HG02970 (cell line): Measurements from ENCODE around the gene UGCG.
"Not testable (repeated sequence)": the region's sequence is repeated elsewhere in the genome, so short reads cannot be mapped to it uniquely, and the experiment has no call there.

Experiments used
- ATAC-seq: cut with Tn5 transposase; IDR thresholded peaks from one replicate; pipeline ENCODE4 v1.9.1; 2021; ENCODE audit warnings: mild to moderate bottlenecking, moderate library complexity, moderate number of reproducible peaks; ENCODE audit not compliant: unreplicated experiment, low FRiP score

UGCG gene

DNA sequence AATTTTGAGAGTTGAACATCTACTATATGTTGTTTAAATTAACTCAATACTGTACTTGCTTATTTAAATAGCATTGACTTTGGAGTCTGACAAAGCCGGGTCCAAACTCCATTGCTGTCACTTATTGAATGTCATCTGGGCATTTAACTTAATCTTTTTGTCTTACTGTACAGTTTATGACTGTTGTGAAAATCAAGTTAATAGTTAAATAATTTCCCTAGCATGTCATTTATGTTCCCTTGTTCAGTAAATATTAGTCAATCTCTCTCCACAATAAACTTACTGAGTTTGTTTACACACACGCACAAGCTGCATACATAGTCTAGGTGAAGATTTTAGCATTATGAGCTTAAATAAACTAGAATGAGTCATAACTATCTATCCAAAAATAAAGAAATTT, 6.3 kb upstream of the UGCG start:
- ATAC-seq = no peak

- ATAC-seq = not testable (repeated sequence)
Observed at GRCh38 chr9:111890867-111891266, 5.7 kb upstream of the UGCG start.

GRCh38 chr9:111891910-111892499, 4.6 kb upstream of the UGCG start:
- no peak for ATAC-seq

GRCh38 chr9:111896942-111897600, 457 bp downstream of the UGCG start:
- no peak for ATAC-seq

DNA sequence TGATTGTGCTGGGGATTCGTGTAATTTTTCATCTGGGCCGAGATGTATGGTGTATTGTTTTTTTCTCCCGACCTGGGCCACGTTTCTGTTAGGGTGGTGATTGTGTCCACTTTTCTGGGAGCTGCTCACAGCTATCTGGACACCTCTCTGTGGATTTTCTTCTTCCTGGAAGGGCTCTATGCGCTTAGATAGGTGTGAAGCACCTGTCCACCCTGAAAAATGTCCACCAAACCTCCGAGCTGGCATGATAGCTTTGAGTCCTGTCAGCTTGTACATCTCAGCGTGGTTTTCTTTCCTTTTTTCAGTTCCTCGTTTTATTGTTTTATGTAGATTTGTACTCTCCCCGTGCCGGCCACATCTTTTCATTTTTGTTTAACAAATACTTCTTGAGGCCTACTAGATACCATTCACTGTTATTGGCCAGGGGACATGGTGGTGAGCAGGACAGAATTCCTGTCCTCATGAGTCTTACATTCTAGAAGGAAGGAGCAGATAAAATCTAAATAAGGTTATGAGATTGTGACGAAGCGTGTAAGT, 1.1 kb downstream of the UGCG start:
- no peak for ATAC-seq

DNA sequence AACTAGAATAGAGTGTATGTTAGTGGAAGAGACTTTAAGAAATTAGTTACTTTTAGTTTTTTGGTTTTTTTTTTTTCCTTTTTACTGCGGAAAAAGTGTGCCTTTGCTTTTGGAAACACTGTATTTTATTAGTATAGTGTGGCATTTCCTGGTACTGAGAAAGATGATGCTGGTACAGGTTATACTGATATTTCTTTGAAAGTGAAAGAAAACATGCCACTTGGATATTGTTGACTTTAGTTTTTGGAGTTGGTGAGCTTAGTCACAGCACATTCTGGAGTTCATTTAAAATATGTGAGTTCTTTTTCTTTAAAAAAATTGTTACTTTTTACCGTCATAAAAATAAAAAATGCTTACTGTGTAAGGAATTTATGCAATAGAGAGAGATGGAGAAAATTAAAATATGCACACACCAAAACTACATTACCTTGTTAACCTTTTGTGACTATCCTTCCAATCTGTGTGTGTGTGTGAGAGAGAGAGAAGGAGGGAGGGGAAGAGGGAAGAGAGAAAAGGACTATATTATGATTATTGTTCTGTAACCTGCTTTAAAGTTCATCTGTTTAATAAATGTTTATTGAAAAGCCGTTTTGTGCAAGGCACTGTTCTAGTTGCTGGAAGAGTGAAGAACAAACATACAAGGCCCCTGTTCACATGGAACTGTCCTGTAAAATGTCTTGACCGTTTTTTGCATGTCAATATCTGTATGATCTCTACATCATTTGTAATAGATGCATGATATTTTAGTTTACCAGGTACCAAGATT, 1.9 kb downstream of the UGCG start:
- no peak for ATAC-seq

GRCh38 chr9:111900151-111900857, 3.7 kb downstream of the UGCG start:
- no peak for ATAC-seq

DNA sequence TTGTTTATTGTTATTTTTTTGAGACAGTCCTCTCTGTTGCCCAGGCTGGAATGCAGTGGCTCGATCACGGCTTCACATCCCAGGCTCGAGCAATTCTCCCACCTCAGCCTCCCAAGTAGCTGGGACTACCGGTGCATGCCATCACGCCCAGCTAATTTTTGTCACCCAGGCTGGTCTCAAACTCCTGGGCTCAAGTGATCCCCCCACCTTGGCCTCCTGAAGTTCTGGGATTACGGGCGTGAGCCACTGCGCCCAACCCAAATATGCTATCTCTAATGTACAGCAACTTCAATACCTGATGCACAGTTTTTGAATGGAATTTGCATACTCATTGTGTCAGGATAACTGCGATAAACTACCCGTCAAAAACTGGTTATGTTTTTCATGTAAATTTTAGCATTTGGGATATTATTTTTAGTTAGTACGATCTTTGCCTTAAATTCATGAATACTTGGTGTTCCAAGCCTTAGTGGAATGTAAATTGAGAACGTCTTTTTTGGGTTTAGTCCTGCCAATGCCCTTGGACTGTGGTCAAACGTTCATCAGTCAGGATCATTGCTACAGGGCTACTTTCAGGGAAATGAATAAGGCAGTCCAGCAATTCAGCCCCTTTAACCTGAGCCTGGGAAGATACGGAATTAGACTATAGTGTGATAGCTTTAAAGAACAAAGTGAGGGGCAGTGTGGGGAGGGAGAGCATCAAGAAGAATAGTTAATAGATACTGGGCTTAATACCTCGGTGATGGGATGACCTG, 4.4 kb downstream of the UGCG start:
- no peak for ATAC-seq

DNA sequence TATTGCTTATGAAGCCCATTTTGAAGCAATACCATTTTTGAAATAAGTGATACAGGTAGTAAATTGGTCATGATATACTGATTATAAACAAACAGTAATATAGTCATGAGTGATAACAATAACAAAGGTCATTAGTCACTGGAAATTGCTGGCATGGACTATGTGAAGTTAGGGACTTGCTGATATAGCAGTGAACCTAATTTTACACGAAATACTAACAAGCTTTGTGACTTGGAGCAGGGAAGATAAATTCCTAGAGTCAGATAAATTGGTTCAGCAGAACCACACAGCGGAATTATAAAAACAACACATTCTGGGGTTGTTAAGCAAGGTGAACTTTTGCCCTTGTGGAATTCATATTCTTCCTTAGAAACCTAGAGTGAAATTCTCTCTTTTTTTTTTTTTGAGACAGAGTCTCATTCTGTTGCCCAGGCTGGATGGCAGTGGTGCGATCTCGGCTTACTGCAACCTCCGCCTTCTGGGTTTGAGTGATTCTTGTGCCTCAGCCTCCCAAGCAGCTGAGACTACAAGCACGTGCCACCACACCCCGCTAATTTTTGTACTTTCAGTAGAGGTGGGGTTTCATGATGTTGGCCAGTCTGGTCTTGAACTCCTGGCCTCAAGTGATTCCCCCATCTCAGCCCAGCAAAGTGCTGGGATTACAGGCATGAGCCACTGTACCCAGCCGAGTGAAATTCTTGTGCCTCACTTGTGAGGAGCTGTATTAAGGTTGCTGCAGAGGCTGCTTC, 6.0 kb downstream of the UGCG start:
- ATAC-seq = no peak

DNA sequence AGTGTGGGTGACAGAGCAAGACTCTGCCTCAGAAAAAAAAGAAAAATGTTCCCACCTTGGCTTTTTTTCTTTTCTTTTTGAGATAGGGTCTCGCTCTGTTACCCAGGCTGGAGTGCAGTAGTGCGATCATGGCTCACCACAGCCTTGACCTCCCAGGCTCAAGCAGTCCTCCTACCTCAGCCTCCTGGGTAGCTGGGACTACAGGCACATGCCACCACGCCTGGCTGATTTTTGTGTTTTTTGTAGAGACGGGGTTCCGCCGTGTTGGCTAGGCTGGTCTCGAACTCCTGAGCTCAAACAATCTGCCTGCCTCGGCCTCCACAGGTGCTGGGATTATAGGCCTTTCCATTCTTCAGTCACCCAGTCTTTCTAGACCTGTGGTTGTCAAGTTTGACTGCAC, 6.9 kb downstream of the UGCG start:
- not testable (repeated sequence) for ATAC-seq

DNA sequence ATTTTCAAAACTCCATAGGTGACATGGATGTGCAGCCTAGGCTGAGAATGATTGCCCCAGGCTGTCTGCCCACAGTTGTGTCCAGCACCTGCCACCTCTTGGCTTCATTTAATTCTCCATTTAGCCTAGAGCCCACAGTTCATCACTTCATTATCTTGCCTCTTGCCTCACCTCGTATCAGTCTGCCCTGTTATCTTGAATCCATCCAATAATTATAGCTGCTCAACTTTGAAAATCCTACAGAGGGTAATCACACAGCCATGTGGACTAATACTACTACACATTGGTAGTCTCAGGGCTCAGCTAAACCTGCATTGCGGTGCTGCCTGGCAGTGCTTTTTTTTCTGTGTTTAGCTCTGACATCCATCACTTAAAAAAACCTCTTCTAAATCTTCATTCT, 7.4 kb downstream of the UGCG start:
- ATAC-seq = no peak

- ATAC-seq = no peak
Observed at GRCh38 chr9:111904891-111905291, 8.3 kb downstream of the UGCG start.

- ATAC-seq = no peak
Observed at GRCh38 chr9:111907147-111907546, 10.5 kb downstream of the UGCG start.

- no peak for ATAC-seq
Observed at GRCh38 chr9:111909444-111909843, 12.8 kb downstream of the UGCG start.

GRCh38 chr9:111910428-111910827, 13.8 kb downstream of the UGCG start:
- no peak for ATAC-seq

DNA sequence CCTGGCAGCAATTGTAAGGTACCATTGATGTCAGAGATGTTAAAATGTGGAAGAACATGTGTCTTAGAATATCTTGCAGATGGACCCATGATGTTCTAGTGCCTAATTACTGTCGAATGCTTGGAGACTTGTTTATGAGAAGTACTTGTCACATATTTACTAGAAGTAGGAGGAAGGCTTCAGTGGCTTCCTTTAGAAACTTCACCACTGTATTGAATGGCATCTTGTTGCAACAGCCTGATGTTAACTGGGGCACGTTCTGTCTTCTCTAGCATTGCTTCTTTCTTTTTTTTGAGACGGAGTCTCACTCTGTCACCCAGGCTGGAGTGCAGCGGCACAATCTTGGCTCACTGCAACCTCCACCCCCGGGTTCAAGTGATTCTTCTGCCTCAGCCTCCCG, 16.5 kb downstream of the UGCG start:
- ATAC-seq = no peak

DNA sequence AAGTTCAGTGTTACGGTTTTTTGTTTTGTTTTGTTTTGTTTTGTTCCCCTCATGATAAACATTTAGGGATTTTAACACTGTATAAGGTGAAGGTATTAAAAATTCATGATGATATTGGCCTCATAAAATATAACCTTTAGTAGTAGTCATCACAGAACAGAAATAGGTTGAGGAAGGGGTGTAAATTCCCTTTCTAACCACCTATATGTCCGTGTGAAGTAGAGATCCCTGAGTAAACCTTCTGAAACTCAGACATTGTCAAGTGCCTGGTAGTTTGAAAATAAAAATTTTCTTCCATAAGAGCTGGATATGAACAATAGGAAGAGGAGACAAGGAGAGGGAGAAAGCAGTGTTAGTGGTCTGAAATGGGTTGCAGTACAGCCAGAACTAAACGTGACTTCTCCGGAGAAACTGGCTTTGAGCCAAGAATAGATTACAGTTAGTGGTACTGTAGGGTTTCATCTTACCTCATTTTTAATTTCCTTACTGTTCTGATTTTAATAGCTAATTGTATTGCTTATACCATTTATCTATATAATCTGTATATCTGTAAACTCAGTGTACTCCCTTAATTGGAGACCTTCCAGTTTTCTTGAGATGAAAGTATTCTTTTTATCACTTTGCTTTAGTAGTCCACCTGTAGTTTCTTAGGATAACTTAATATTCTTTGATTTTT, 18.3 kb downstream of the UGCG start:
- no peak for ATAC-seq

DNA sequence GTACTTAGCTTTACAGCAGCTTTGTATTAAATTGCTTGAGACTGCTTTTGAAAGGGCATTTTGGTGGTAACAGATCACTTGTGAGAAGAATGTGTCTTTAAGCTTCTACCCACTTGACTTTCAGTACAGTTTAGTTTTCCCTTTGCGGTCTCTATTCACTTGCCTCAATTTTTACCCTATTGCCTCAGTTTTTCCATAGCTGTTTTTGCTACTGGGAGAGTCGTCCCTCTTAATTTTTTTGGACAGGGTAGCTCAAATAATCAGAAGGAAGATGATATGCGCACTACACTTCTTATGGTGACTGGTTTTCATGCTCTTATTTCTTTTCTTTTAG, 18.8 kb downstream of the UGCG start:
- ATAC-seq = no peak

DNA sequence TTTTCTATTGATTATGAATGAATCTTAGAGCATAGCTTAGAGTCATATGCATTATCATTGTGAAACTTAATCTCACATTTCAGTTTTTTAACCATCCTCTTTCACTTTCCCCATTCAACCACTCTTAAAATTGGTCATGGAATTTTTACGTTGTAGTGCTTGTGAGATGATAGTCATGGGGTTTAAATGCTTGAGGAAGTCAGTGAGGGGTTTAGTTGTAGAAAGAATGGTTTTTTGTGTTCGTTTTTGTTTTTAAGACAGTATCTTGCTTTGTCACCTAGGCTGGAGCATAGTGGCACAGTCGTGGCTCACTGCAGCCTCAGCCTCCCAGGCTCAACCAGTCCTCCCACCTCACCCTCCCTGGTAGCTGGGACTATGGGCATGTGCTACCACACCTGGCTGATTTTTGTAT, 19.6 kb downstream of the UGCG start:
- no peak for ATAC-seq
